K562 (cell line): ENCODE data around the gene THOP1.

ENCODE experiments used
- EP300 ChIP-seq: IDR thresholded peaks from 2 replicates; pipeline ENCODE4 v1.6.1; 2012; ENCODE audit warnings: low read length, improper control_type of control experiment
- RBM17 ChIP-seq: fragments of 200-400 bp; formaldehyde crosslinking; IDR thresholded peaks from 2 replicates; pipeline ENCODE4 v1.6.1; 2017; ENCODE audit warnings: low read depth, mild to moderate bottlenecking, low read length, borderline replicate concordance
- RNF2 ChIP-seq: sonication (generic); IDR thresholded peaks from 2 replicates; pipeline ENCODE4 v1.6.1; 2016
- SMARCE1 ChIP-seq: fragments of 450-650 bp; IDR thresholded peaks from 2 replicates; pipeline ENCODE4 v1.7.1; 2016; ENCODE audit warnings: mild to moderate bottlenecking
- TARDBP ChIP-seq: fragments of 450-650 bp; IDR thresholded peaks from 2 replicates; pipeline ENCODE4 v1.6.1; 2016
- TBP ChIP-seq: optimal IDR thresholded peaks from 2 replicates; pipeline ENCODE3; 2011; ENCODE audit warnings: low read depth, low read length, improper control_type of control experiment
- THRAP3 ChIP-seq: fragments of 450-650 bp; IDR thresholded peaks from 2 replicates; pipeline ENCODE4 v1.6.1; 2016; ENCODE audit warnings: mild to moderate bottlenecking, inconsistent platforms, borderline replicate concordance
- ZNF133 ChIP-seq: fragments of 250-450 bp; sonication (Bioruptor Pico); IDR thresholded peaks from 2 replicates; pipeline ENCODE4 v1.4.0; 2020; ENCODE audit warnings: mild to moderate bottlenecking
- ZNF274 ChIP-seq: IDR thresholded peaks from 2 replicates; pipeline ENCODE4 v1.6.1; 2011; ENCODE audit warnings: low read depth, mild to moderate bottlenecking, low read length, moderate library complexity, borderline replicate concordance
- TF ChIP-seq, protein P1 (sequence below), 3 experiments: IDR thresholded peaks in 2 of 3; conservative IDR thresholded peaks in 1 of 3; 2 replicates each; pipeline ENCODE4 v1.5.1; 2011 to 2012; ENCODE audit warnings: low read length in 3 of 3, mild to moderate bottlenecking in 3 of 3, control low read depth in 2 of 3, improper control_type of control experiment in 1 of 3, inconsistent platforms in 1 of 3, low read depth in 1 of 3, mixed read lengths in 1 of 3, moderate library complexity in 1 of 3; ENCODE audit not compliant: insufficient read depth in 2 of 3
- TF ChIP-seq, protein P2 (sequence below), 2 experiments: fragments of 150-350 bp in 1 of 2; IDR thresholded peaks; 2 replicates each; pipeline ENCODE4 v1.6.1; 2012 to 2016; ENCODE audit warnings: low read depth in 2 of 2, low read length in 2 of 2, mild to moderate bottlenecking in 1 of 2, moderate library complexity in 1 of 2

DNA sequence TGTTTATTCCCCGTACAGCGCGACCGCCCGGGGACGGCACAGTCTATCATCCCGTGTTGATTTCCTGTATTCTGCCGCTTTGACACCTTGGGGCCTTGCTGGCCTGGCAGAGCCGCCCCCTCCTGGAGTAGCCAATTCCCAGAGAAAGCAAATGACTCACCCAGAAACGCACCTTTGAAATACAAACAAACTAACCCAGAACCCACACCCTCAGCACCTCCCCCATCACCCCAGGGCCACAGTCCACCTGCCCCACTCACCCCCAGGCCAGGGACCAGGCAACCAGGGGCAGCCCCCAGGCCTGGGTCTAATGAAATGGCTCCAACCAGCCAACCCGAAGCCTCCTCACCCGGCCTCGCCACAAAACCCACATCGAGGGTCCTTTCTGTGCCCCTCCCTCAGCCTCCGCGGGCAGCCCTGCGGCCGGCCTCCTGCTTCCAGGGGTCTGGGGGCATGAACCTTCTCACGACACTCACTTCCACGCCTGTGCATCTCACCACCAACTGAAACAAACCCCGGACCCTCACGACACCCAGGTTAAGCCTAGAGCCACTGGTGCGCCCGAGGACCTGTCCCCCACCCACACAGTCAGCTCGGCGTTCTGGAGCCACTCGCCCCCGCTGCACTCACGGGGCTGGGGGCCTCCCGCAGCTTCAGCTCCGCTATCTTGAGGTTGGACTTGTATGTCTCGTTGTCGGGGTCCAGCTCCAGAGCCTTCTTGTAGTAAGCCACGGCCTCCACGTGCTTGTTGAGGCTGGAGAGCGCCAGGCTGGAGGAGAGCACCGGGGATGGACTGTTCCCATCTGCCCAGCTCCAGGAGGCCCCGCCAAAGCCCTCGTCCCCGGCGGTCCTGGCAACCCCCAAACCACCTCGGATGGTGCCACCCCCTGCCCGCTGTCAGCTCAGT is 23.2 kb upstream of the THOP1 start:
- TF ChIP-seq SMARCE1: no peak
- TF ChIP-seq ZNF274: no peak
- TF ChIP-seq, protein P1, sequence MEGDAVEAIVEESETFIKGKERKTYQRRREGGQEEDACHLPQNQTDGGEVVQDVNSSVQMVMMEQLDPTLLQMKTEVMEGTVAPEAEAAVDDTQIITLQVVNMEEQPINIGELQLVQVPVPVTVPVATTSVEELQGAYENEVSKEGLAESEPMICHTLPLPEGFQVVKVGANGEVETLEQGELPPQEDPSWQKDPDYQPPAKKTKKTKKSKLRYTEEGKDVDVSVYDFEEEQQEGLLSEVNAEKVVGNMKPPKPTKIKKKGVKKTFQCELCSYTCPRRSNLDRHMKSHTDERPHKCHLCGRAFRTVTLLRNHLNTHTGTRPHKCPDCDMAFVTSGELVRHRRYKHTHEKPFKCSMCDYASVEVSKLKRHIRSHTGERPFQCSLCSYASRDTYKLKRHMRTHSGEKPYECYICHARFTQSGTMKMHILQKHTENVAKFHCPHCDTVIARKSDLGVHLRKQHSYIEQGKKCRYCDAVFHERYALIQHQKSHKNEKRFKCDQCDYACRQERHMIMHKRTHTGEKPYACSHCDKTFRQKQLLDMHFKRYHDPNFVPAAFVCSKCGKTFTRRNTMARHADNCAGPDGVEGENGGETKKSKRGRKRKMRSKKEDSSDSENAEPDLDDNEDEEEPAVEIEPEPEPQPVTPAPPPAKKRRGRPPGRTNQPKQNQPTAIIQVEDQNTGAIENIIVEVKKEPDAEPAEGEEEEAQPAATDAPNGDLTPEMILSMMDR (IDR thresholded peaks at IDR 0.05 in 2 of 3, conservative IDR thresholded peaks at IDR 0.05 in 1 of 3; ENCODE audit: insufficient read depth in 2 of 3, low read depth in 1 of 3, low read length in 3 of 3): no peak
- no peak for TF ChIP-seq RNF2
- TF ChIP-seq RBM17: no peak
- TF ChIP-seq THRAP3: no peak
- TF ChIP-seq TARDBP: no peak
- no peak for TF ChIP-seq ZNF133 (CRISPR knock-in tag)
- TF ChIP-seq, protein P2, sequence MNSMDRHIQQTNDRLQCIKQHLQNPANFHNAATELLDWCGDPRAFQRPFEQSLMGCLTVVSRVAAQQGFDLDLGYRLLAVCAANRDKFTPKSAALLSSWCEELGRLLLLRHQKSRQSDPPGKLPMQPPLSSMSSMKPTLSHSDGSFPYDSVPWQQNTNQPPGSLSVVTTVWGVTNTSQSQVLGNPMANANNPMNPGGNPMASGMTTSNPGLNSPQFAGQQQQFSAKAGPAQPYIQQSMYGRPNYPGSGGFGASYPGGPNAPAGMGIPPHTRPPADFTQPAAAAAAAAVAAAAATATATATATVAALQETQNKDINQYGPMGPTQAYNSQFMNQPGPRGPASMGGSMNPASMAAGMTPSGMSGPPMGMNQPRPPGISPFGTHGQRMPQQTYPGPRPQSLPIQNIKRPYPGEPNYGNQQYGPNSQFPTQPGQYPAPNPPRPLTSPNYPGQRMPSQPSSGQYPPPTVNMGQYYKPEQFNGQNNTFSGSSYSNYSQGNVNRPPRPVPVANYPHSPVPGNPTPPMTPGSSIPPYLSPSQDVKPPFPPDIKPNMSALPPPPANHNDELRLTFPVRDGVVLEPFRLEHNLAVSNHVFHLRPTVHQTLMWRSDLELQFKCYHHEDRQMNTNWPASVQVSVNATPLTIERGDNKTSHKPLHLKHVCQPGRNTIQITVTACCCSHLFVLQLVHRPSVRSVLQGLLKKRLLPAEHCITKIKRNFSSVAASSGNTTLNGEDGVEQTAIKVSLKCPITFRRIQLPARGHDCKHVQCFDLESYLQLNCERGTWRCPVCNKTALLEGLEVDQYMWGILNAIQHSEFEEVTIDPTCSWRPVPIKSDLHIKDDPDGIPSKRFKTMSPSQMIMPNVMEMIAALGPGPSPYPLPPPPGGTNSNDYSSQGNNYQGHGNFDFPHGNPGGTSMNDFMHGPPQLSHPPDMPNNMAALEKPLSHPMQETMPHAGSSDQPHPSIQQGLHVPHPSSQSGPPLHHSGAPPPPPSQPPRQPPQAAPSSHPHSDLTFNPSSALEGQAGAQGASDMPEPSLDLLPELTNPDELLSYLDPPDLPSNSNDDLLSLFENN (IDR thresholded peaks at IDR 0.05; ENCODE audit: low read depth in 2 of 2, low read length in 2 of 2): no peak
- no peak for TF ChIP-seq TBP
- TF ChIP-seq EP300: no peak
